HG02870 (cell line): Measurements from ENCODE around the gene TGFBR3.
"Not testable (repeated sequence)": the region's sequence is repeated elsewhere in the genome, so short reads cannot be mapped to it uniquely, and the experiment has no call there.

Source experiments
- ATAC-seq: cut with Tn5 transposase; IDR thresholded peaks from one replicate; pipeline ENCODE4 v1.9.1; 2021; ENCODE audit warnings: mild to moderate bottlenecking, moderate library complexity; ENCODE audit not compliant: unreplicated experiment

TGFBR3 gene

GRCh38 chr1:91666651-91667050 lies 219.3 kb downstream of the TGFBR3 start:
- ATAC-seq, result not testable (repeated sequence)

GRCh38 chr1:91661121-91661520 lies 224.8 kb downstream of the TGFBR3 start:
- no peak for ATAC-seq

- no peak for ATAC-seq
Measured at GRCh38 chr1:91660708-91661107, 225.2 kb downstream of the TGFBR3 start.

GRCh38 chr1:91655912-91656449 lies 230.0 kb downstream of the TGFBR3 start:
- no peak for ATAC-seq

GRCh38 chr1:91653183-91653582 lies 232.8 kb downstream of the TGFBR3 start:
- peak; percentile 52 for ATAC-seq

- no peak for ATAC-seq
Measured at GRCh38 chr1:91651661-91652071, 234.3 kb downstream of the TGFBR3 start.

GRCh38 chr1:91651243-91651642 lies 234.7 kb downstream of the TGFBR3 start:
- ATAC-seq, result no peak

- no peak for ATAC-seq
Measured at GRCh38 chr1:91650764-91651163, 235.2 kb downstream of the TGFBR3 start.

- ATAC-seq, result no peak
Measured at GRCh38 chr1:91647061-91647460, 238.9 kb downstream of the TGFBR3 start.

- ATAC-seq, result no peak
Measured at GRCh38 chr1:91645031-91645430, 240.9 kb downstream of the TGFBR3 start.

GRCh38 chr1:91643431-91643830 lies 242.5 kb downstream of the TGFBR3 start:
- no peak for ATAC-seq

GRCh38 chr1:91640877-91641526 lies 244.9 kb downstream of the TGFBR3 start:
- ATAC-seq, result no peak

- no peak for ATAC-seq
Measured at GRCh38 chr1:91637539-91637994, 248.4 kb downstream of the TGFBR3 start.

GRCh38 chr1:91635763-91636162 lies 250.2 kb downstream of the TGFBR3 start:
- ATAC-seq, result no peak

- ATAC-seq, result no peak
Measured at GRCh38 chr1:91633438-91633837, 252.5 kb downstream of the TGFBR3 start.

GRCh38 chr1:91631718-91632330 lies 254.1 kb downstream of the TGFBR3 start:
- no peak for ATAC-seq

GRCh38 chr1:91630803-91631202 lies 255.1 kb downstream of the TGFBR3 start:
- ATAC-seq, result no peak
